HG03064 (cell line): ENCODE results near the gene SLC22A1.
"Not testable (repeated sequence)": the region's sequence is repeated elsewhere in the genome, so short reads cannot be mapped to it uniquely, and the experiment has no call there.

Source experiments
- ATAC-seq: cut with Tn5 transposase; IDR thresholded peaks from one replicate; pipeline ENCODE4 v1.9.1; 2021; ENCODE audit warnings: low read depth; ENCODE audit not compliant: unreplicated experiment

Gene SLC22A1

DNA sequence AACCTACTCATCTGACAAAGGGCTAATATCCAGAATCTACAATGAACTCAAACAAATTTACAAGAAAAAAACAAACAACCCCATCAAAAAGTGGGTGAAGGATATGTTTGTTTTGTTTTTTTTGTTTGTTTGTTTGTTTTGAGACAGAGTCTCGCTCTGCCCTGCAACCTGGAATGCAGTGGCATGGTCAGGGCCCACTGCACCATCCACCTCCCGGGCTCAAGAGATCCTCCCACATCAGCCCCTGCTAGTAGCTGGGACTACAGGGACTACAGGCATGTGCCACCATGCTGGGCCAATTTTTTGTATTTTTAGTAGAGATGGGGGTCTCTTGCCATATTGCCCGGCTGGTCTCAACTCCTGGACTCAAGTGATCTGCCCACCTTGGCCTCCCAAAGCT, 44.3 kb downstream of the SLC22A1 start:
- not testable (repeated sequence) for ATAC-seq

DNA sequence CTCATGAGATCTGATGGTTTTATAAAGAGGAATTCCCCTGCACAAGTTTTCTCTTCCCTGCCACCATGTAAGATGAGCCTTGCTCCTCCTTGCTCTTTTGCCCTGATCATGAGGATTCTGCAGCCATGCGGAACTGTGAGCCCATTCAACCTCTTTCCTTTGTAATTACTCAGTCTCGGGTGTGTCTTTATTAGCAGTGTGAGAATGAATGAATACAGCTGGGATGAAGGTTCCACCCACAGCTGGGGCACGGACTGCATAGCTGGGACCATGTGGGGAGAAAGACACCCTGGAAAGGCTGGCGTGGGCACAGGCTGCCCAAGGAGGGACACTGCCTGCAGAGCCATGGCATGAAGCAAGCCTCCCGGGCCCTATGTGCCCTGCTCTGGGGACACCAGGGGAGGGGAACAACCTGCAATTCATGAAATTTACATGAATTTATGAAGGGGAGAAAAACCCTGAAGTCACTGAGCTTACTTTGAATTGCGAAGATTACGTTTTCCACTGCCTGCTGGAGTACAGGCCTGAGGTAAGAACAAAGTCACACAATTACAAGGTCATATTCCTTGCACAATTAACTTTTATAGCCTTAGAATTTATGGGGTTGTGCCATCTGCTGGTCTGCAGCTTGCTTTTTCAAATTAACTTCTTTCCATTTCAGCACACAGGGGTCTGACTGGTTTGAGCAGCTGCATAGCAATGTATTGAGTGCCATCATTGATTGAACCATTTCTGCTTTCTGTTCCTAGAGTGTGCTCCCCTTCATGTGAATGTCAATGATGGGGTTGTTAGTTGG, 46.2 kb downstream of the SLC22A1 start:
- no peak for ATAC-seq

- ATAC-seq = no peak
These were observed 48.5 kb downstream of the SLC22A1 start for GRCh38 chr6:160170018-160170680.

DNA sequence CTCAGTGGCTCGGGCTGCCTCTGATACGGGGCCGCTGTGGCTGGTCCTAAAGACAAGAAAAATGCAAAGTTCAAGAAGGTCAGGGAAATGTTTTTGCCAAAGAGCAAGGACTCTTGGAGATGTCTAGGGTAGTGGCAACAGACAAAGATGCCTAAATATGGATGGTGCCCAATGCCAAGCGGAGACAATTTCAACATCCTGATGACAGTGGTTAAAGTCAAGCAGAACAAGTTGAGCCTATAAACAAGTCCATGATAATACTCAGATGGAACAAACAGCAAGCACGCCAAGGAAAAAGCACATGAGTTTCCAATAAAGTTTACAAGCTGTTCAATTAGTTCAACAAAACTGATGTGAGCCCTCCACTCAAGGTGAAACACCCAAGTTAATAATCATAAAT, 51.1 kb downstream of the SLC22A1 start:
- ATAC-seq = no peak

DNA sequence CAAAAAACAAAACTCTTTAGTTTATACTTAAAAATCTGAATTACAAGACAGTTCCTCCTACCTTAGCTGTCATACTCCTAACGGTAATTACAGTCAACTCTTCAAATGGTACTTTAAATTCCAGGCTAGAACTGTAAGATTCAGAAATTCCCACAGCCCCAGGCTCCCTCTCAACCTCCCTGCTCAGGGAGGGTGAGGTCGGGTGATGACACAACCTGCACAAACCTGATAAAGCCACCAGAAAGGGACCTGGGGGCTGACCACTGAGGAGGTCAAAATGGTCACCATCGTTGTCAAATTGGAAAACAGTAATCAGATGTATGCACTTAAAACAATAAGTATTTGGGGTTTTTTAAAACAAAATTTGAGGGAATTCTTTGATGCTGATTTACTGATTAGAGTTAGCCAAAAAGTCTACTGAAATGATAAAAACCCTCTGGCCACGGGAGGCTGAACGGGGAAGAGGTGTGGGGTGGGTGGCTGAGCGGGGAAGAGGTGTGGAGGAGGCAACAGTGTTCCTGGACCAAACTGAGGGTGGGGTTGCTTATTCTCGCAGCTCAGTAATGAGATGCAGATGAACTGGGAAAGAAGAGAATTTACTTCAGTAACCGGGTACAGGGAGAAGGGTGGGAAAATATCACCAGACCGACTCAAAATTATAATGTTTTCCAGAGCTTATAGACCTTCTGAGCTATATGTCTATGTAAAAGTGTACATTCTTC, 52.4 kb downstream of the SLC22A1 start:
- no peak for ATAC-seq

GRCh38 chr6:160174681-160175080, 53.1 kb downstream of the SLC22A1 start:
- no peak for ATAC-seq

DNA sequence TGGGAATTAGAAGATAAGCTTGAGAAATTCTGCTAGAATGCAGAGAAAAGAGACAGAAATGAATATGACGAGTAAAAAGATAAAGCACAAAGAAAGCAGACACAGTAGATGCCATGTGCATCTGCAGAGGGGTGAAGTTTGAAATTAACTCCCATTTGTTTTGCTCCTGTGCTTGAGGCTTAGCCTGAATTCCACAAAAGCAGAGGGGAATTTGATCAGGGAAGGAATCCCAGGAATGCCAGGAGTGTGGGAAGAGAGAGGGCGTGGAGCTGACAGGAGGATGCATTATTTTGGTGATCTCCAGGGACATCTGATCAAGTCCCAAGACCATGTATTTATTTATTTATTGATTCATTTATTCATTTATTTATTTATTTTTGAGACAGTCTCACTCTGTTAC, 55.6 kb downstream of the SLC22A1 start:
- ATAC-seq = no peak

GRCh38 chr6:160178271-160178670, 56.7 kb downstream of the SLC22A1 start:
- no peak for ATAC-seq

GRCh38 chr6:160180706-160181105, 59.1 kb downstream of the SLC22A1 start:
- ATAC-seq = no peak

- no peak for ATAC-seq
These were observed 67.2 kb downstream of the SLC22A1 start for GRCh38 chr6:160188773-160189172.

DNA sequence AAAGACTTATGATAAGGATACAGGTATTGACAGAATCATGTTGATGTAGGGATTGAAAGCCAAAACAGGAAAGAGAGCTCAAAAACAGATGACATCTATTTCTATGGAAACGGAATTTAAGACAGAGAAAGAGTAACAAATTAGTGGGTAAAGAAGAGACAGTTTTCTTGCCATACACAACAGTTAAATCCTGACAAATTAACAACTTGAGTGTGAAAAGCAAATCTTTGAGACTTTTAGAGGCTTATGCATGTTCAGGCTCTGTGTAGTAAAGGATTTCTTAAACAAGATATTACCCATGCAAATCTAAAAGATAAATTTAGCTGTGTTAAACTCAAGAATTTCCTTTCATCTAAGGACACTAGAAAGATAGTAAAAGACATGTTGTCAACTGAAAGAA, 68.5 kb downstream of the SLC22A1 start:
- no peak for ATAC-seq

DNA sequence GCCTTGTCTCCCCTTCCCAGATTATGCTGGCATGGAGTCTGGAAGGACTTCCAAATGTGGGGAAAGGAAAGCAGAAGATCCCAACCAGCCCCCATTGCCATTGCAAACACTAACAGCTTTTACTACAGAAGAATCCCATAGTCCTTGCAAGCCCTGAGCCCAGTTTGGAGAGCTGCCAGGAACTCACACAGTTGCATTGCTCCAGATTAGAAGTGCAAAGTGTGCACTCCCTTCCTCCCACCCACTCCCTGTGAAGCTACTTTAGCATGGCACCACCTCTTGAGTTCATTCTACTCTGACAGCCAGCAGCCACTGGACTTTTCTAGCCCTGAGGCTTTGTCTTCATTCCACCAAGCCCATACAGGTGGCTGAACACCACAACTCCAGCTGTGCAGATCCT, 69.4 kb downstream of the SLC22A1 start:
- ATAC-seq = no peak

DNA sequence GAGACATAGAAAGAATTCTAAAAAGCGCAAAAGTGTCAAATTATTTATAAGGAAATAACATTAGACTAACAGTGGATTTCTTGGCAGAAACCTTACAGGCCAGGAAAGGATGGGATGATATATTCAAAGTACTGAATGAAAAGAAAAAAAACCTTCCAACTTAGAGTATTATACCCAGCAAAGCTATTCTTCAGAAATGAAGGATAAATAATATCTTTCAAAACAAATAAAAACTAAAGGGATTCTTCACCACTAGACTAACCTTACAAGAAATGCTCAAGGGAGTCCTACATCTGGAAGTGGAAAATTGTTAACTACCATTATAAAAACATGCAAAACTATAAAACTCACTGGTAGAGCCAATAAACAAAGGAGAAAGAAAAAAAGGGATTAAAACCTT, 71.2 kb downstream of the SLC22A1 start:
- ATAC-seq = no peak

- no peak for ATAC-seq
These were observed 73.2 kb downstream of the SLC22A1 start for GRCh38 chr6:160194808-160195207.

- no peak for ATAC-seq
These were observed 76.0 kb downstream of the SLC22A1 start for GRCh38 chr6:160197662-160198061.

DNA sequence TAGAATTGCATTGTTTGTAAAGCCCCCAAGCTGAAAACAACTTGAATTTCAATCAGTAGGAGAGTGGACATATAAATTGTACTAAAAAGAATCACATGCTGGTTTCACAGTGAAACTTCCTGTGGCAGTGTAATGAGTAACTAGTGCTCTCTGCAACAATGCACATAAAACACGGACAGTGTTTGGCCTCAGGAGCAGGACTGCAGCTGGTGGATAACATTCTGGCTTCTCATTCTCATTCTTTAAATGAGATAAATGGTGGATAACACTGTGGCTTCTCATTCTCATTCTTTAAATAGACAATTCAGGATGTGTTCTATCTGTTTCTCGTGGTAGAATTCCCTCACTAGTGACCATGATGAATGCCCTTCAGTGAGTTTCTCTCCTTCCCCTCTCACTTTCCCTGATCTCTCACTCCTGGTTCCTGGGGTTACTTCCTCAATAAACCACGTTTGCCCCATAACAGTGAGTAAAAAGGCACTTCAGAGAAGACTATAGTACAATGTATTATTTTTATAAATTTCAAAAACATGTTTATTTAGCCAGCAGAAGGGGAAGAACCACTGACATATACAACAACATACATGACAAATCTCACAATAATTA, 77.1 kb downstream of the SLC22A1 start:
- ATAC-seq = peak; percentile 98

DNA sequence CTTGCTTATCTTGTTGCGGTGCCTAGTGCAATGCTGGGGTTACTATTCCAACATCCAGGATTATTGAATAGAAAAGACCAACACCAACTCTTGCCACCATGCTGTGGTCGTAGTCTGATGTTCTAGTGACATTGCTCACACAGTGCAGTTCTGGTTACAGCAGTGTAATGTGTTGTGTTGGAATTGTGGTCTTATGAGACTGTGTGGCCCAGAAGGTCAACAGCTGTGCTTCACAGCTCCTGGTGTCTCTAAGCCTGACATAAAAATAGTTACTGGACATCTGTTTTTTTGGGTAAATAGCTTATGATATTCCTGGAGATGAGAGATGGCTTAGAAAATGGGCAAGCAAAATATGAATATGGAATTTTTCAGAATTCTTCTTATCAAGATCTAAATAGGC, 79.4 kb downstream of the SLC22A1 start:
- no peak for ATAC-seq

GRCh38 chr6:160202411-160202810, 80.8 kb downstream of the SLC22A1 start:
- ATAC-seq = no peak

GRCh38 chr6:160203076-160203475, 81.5 kb downstream of the SLC22A1 start:
- no peak for ATAC-seq

- no peak for ATAC-seq
These were observed 81.9 kb downstream of the SLC22A1 start for GRCh38 chr6:160203522-160203921.

- no peak for ATAC-seq
These were observed 82.3 kb downstream of the SLC22A1 start for GRCh38 chr6:160203953-160204352.
